ENCODE data around the gene DENND6B. TPM values are rescaled to one million over a fixed set of nuclear protein-coding genes. Genes with fewer than 3 reads are reported as not detected.
A peak's percentile ranks its signal among the peaks of the same experiment; 100 is the strongest.

The DENND6B gene
- total RNA-seq, 4 donors from 2014 or later: 5.4 to 14.9 (median 6.3) TPM

DNA sequence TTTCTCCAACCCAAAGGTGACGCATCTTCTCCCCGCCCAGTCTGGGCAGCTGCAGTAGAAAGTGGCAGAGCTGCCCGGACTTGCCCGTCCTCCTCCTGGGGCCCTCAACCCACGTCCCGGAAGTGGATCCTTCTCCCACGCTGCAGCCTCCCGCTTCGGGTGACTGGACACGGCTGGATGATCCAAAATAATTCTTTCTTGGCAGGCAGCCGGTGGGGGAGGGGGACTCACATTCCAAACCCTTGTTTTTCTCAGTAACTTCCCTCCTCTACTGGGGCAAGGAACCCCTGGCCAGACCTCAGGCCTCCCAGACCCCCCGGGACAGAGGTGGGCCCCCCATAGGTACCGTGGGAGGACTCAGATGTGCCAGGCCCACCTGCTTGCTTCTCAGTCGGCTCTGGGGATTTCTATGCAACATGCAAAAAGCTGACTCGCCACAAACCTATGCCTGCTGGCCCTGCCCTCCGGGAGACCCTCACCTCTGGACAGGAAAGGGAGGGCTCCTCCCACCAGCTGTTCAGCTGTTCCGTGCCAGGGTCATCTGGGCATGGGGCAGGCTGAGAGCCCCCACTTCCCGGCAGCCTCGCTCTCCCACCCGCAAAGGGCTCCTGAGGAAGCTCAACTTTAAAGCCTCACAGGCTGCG lies 20.8 kb downstream of the DENND6B start:
- DNase-seq: peak; percentile 56 to 90 (median 90)
- Histone ChIP-seq H3K4me1 (peaks cover 43 to 75% (median 56%) of the 10 kb centered on the region in 4 donors), H3K4me3 (peak overlapping the region; percentile 59 to 95 (median 77)), H3K36me3 (no peaks in the 10 kb centered on the region), H3K9me3 (no peaks in the 10 kb centered on the region), H3K27ac (peak overlapping the region; percentile 86 to 97 (median 90)), H3K27me3 (no peaks in the 10 kb centered on the region)
- TF ChIP-seq, protein P1, sequence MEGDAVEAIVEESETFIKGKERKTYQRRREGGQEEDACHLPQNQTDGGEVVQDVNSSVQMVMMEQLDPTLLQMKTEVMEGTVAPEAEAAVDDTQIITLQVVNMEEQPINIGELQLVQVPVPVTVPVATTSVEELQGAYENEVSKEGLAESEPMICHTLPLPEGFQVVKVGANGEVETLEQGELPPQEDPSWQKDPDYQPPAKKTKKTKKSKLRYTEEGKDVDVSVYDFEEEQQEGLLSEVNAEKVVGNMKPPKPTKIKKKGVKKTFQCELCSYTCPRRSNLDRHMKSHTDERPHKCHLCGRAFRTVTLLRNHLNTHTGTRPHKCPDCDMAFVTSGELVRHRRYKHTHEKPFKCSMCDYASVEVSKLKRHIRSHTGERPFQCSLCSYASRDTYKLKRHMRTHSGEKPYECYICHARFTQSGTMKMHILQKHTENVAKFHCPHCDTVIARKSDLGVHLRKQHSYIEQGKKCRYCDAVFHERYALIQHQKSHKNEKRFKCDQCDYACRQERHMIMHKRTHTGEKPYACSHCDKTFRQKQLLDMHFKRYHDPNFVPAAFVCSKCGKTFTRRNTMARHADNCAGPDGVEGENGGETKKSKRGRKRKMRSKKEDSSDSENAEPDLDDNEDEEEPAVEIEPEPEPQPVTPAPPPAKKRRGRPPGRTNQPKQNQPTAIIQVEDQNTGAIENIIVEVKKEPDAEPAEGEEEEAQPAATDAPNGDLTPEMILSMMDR (IDR thresholded peaks at IDR 0.05): no peak
- TF ChIP-seq POLR2A (IDR thresholded peaks at IDR 0.05): peak; percentile 76 to 84

DNA sequence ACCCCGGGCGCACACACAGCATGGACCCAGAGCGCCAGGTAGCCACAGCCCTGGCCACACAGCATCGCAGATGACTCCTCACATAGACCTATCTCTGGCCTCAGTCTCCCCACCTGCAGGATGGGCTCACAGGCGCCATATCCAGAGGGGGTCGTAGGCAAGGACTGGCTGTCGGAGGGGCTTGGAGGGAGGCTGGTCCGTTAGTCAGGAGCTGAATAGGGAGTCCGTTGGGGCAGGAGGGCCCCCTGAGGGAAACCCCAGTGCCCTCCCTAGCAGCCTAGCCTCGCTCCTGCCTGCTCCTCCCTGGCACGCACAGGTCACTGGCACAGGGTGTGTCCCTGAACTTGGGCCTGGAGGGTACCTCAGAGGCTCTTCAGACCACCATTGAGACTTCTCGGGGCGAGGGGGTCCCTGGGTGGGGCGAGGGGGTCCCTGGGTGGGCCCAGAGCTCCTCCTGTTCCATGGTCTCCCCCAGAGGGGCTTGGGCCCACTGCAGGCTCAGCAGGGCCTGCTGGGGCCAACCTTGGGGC lies 21.4 kb downstream of the DENND6B start:
- Histone ChIP-seq H3K4me3 (peak overlapping the region; percentile 59 to 95 (median 77)), H3K36me3 (no peaks in the 10 kb centered on the region), H3K27me3 (no peaks in the 10 kb centered on the region), H3K27ac (peak overlapping the region; percentile 86 to 97 (median 90)), H3K9me3 (no peaks in the 10 kb centered on the region), H3K4me1 (peaks cover 44 to 81% (median 60%) of the 10 kb centered on the region in 4 donors)
- TF ChIP-seq, protein P1 (IDR thresholded peaks at IDR 0.05): no peak
- no peak for TF ChIP-seq POLR2A (IDR thresholded peaks at IDR 0.05)
- DNase-seq: peak in 1 of 3 donors; percentile 76

DNA sequence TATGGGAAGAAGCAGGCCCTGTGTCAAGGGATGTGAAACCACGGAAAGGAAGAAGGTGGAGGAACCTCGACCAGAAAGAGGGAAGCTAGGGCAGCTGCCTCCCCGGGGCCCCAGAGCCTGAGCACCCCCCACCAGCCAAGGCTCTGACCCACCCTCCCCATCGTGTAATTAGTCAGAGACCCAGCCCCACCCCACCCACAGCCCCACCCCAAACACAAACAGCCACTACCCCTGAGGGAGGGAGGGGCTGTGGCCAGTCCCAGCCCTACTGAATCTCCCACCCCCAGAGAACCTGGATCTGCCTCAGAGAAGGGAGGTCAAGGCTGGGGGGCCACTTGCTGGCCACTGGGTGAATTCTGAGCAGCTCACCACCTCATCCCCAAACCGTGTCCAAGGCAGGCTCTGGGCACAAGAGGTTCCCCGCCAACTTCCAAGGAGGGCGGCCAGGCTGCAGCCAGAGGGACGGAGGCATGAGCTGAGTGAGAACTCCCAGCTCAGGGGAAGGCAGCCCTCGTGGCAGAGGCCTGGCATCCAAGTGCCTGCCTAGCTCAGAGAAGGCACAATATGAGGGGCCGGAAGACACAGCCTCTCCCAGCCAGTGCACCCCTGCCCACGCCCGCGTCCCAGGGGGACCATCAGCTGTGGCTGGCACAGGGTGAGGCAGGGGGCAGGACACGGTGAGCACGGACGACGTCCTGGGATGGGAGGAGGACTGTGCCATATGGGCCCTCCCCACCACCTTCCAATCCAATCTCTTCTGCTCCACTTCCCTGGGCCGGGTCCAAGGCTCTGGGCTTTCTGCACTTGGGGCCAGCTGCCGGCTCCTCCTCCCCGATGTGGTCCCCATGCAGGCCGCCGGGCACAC lies 22.1 kb downstream of the DENND6B start:
- Histone ChIP-seq H3K27me3 (no peaks in the 10 kb centered on the region), H3K36me3 (no peaks in the 10 kb centered on the region), H3K4me1 (peaks cover 44 to 86% (median 66%) of the 10 kb centered on the region in 4 donors), H3K4me3 (peak overlapping the region; percentile 59 to 95 (median 77)), H3K27ac (peak overlapping the region; percentile 86 to 97 (median 90)), H3K9me3 (no peaks in the 10 kb centered on the region)
- TF ChIP-seq POLR2A (IDR thresholded peaks at IDR 0.05): no peak
- TF ChIP-seq, protein P1 (IDR thresholded peaks at IDR 0.05): no peak
- peak in 2 of 3 donors; percentile 63 to 68 for DNase-seq

DNA sequence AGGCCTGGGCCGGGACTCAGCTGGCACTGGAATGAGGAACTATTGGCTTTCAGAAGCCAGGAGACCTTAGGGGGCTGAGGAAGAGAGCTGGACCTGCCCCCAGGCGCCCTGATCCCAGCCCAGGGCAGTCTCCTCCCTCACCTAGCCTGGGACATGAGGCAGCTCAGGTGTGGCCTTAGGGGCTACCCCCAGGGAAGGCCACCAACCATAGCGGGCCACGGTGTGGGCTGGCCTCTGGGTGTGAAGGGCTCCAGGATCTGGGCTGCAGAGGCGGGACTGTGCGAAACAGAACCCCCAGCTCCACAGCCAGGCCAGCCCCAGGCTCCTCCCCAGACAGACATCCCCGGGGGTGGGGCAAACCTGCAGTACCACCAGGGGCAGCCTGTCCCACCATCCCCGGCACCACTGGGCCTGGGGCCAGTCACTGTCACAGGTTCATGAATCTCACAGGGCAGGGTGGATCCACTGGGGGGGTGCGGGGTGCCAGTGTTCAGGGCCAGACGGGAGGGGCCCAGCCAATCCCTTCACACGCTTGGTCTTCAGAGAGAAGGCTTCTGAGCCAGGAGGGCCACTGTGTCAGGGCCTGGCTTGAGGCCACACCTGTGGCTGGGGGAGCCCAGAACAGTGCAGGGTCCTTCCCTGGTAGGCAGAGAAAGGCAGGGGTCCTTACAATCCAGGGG lies 22.8 kb downstream of the DENND6B start:
- DNase-seq: peak; percentile 62 to 78 (median 73)
- no peaks in the 10 kb centered on the region for H3K9me3 ChIP-seq
- peak overlapping the region in 3 of 4 donors; percentile 12 to 95 (median 74) for H3K4me3 ChIP-seq

More for the DNA sequence above, 22.8 kb downstream of the DENND6B start:
- Histone ChIP-seq H3K36me3 (no peaks in the 10 kb centered on the region), H3K27ac (peak overlapping the region; percentile 86 to 97 (median 90)), H3K4me1 (peaks cover 44 to 89% (median 72%) of the 10 kb centered on the region in 4 donors), H3K27me3 (no peaks in the 10 kb centered on the region)
- TF ChIP-seq, protein P1 (IDR thresholded peaks at IDR 0.05): peak in 2 of 6 experiments; percentile 8 to 19
- TF ChIP-seq POLR2A (IDR thresholded peaks at IDR 0.05): peak in 1 of 2 donors; percentile 31

Measured in Peyer's patch (tissue), 4 donors.